ENCODE data around the gene ASB16.

The ASB16 gene

GRCh38 chr17:44122816-44123355 is 47.6 kb upstream of the ASB16 start:
- Histone ChIP-seq H2AFZ (ENCODE audit: low read length) (peak overlapping the region; percentile 95), H4K8ac (ENCODE audit: low read depth, low read length) (no peak overlapping the region), H3K36me3 (replicated peaks in 1 of 2; ENCODE audit: control insufficient read depth in 2 of 2, insufficient read depth in 2 of 2, low read length in 2 of 2) (no peaks in the 10 kb centered on the region), H3K23ac (ENCODE audit: low read depth, low read length, poor library complexity) (peak overlapping the region; percentile 89), H4K91ac (ENCODE audit: low read depth, low read length, poor library complexity) (no peak overlapping the region), H3K9ac (ENCODE audit: low read depth, low read length, poor library complexity) (peak overlapping the region; percentile 95), H3K27ac (replicated peaks; ENCODE audit: low read length) (no peak overlapping the region), H3K4ac (ENCODE audit: low read length) (no peak overlapping the region), H2BK120ac (ENCODE audit: low read depth, low read length) (no peak overlapping the region), H3K18ac (ENCODE audit: low read length) (peak overlapping the region; percentile 97), H2AK5ac (ENCODE audit: low read depth, low read length) (peak overlapping the region; percentile 1), H3K4me3 (ENCODE audit: low read length in 2 of 2) (peak overlapping the region; percentile 89 to 96), H3K14ac (ENCODE audit: low read length) (peak overlapping the region; percentile 82), H3K4me2 (ENCODE audit: insufficient read depth, low read length, poor library complexity, severe bottlenecking) (peak overlapping the region; percentile 94), H3K79me1 (ENCODE audit: low read depth, low read length) (peaks cover 5% of the 10 kb centered on the region), H3K9me3 (replicated peaks in 1 of 2; ENCODE audit: control insufficient read depth in 2 of 2, insufficient read depth in 1 of 2, low read depth in 1 of 2, low read length in 2 of 2) (no peaks in the 10 kb centered on the region), H3K27me3 (ENCODE audit: control insufficient read depth in 3 of 3, insufficient read depth in 3 of 3, low read depth in 1 of 3, low read length in 3 of 3) (no peaks in the 10 kb centered on the region), H2BK15ac (ENCODE audit: low read length) (peak overlapping the region; percentile 0), H2BK12ac (ENCODE audit: low read length) (peak overlapping the region; percentile 84), H2BK5ac (ENCODE audit: low read length) (peak overlapping the region; percentile 93), H3K4me1 (ENCODE audit: control insufficient read depth in 2 of 2, insufficient read depth in 1 of 2, low read depth in 1 of 2, low read length in 2 of 2) (peaks cover 16 to 31% of the 10 kb centered on the region in 2 donors)
- WGBS, 2 donors (ENCODE audit: extremely low coverage in 2 of 2, insufficient read length in 2 of 2, insufficient replicate concordance in 1 of 2) = no CpG with 5 or more reads among the region's 32 CpGs
- DNase-seq (ENCODE audit: low spot score) = no peak

- Histone ChIP-seq H3K79me1 (ENCODE audit: low read depth, low read length) (peaks cover 5% of the 10 kb centered on the region), H4K91ac (ENCODE audit: low read depth, low read length, poor library complexity) (no peak within 1 kb of the TSS), H2BK12ac (ENCODE audit: low read length) (peak within 1 kb of the TSS; percentile 84), H3K27ac (replicated peaks; ENCODE audit: low read length) (peak within 1 kb of the TSS; percentile 86), H3K9me3 (replicated peaks in 1 of 2; ENCODE audit: control insufficient read depth in 2 of 2, insufficient read depth in 1 of 2, low read depth in 1 of 2, low read length in 2 of 2) (no peaks in the 10 kb centered on the region), H3K4ac (ENCODE audit: low read length) (no peak within 1 kb of the TSS), H3K36me3 (replicated peaks in 1 of 2; ENCODE audit: control insufficient read depth in 2 of 2, insufficient read depth in 2 of 2, low read length in 2 of 2) (no peaks in the 10 kb centered on the region), H3K14ac (ENCODE audit: low read length) (peak within 1 kb of the TSS; percentile 82), H3K27me3 (ENCODE audit: control insufficient read depth in 3 of 3, insufficient read depth in 3 of 3, low read depth in 1 of 3, low read length in 3 of 3) (no peaks in the 10 kb centered on the region), H2BK15ac (ENCODE audit: low read length) (peak within 1 kb of the TSS; percentile 0), H2BK5ac (ENCODE audit: low read length) (peak within 1 kb of the TSS; percentile 93), H3K4me1 (ENCODE audit: control insufficient read depth in 2 of 2, insufficient read depth in 1 of 2, low read depth in 1 of 2, low read length in 2 of 2) (peaks cover 16 to 28% of the 10 kb centered on the region in 2 donors), H3K23ac (ENCODE audit: low read depth, low read length, poor library complexity) (peak within 1 kb of the TSS; percentile 89), H3K18ac (ENCODE audit: low read length) (peak within 1 kb of the TSS; percentile 97), H2BK120ac (ENCODE audit: low read depth, low read length) (peak within 1 kb of the TSS; percentile 61), H3K4me2 (ENCODE audit: insufficient read depth, low read length, poor library complexity, severe bottlenecking) (peak within 1 kb of the TSS; percentile 94), H3K4me3 (ENCODE audit: low read length in 2 of 2) (peak within 1 kb of the TSS; percentile 89 to 96), H2AK5ac (ENCODE audit: low read depth, low read length) (peak within 1 kb of the TSS; percentile 1), H3K9ac (ENCODE audit: low read depth, low read length, poor library complexity) (peak within 1 kb of the TSS; percentile 95), H4K8ac (ENCODE audit: low read depth, low read length) (no peak within 1 kb of the TSS), H2AFZ (ENCODE audit: low read length) (peak within 1 kb of the TSS; percentile 100)
- peak; percentile 91 for DNase-seq (ENCODE audit: low spot score)
- no CpG with 5 or more reads among the region's 78 CpGs for WGBS, 2 donors (ENCODE audit: extremely low coverage in 2 of 2, insufficient read length in 2 of 2, insufficient replicate concordance in 1 of 2)
These were observed 47.0 kb upstream of the ASB16 start, which contains the start of gene HDAC5 for GRCh38 chr17:44123356-44124117. HDAC5 (minus strand) TSS chr17:44123641; CDS start chr17:44117515, 6,126 bp downstream.

GRCh38 chr17:44124118-44124438 is 46.4 kb upstream of the ASB16 start:
- Histone ChIP-seq H2AFZ (ENCODE audit: low read length) (peak overlapping the region; percentile 100), H3K36me3 (replicated peaks in 1 of 2; ENCODE audit: control insufficient read depth in 2 of 2, insufficient read depth in 2 of 2, low read length in 2 of 2) (no peaks in the 10 kb centered on the region), H3K23ac (ENCODE audit: low read depth, low read length, poor library complexity) (peak overlapping the region; percentile 89), H4K8ac (ENCODE audit: low read depth, low read length) (no peak overlapping the region), H2BK5ac (ENCODE audit: low read length) (peak overlapping the region; percentile 93), H3K9ac (ENCODE audit: low read depth, low read length, poor library complexity) (no peak overlapping the region), H2BK15ac (ENCODE audit: low read length) (no peak overlapping the region), H3K14ac (ENCODE audit: low read length) (no peak overlapping the region), H3K27me3 (ENCODE audit: control insufficient read depth in 3 of 3, insufficient read depth in 3 of 3, low read depth in 1 of 3, low read length in 3 of 3) (no peaks in the 10 kb centered on the region), H3K18ac (ENCODE audit: low read length) (peak overlapping the region; percentile 95), H4K91ac (ENCODE audit: low read depth, low read length, poor library complexity) (no peak overlapping the region), H2BK12ac (ENCODE audit: low read length) (peak overlapping the region; percentile 73), H3K79me1 (ENCODE audit: low read depth, low read length) (peaks cover 5% of the 10 kb centered on the region), H3K9me3 (replicated peaks in 1 of 2; ENCODE audit: control insufficient read depth in 2 of 2, insufficient read depth in 1 of 2, low read depth in 1 of 2, low read length in 2 of 2) (no peaks in the 10 kb centered on the region), H3K4ac (ENCODE audit: low read length) (no peak overlapping the region), H3K4me2 (ENCODE audit: insufficient read depth, low read length, poor library complexity, severe bottlenecking) (peak overlapping the region; percentile 66), H3K27ac (replicated peaks; ENCODE audit: low read length) (peak overlapping the region; percentile 86), H3K4me3 (ENCODE audit: low read length in 2 of 2) (peak overlapping the region; percentile 79 to 96), H2AK5ac (ENCODE audit: low read depth, low read length) (no peak overlapping the region), H2BK120ac (ENCODE audit: low read depth, low read length) (peak overlapping the region; percentile 61), H3K4me1 (ENCODE audit: control insufficient read depth in 2 of 2, insufficient read depth in 1 of 2, low read depth in 1 of 2, low read length in 2 of 2) (peaks cover 16 to 23% of the 10 kb centered on the region in 2 donors)
- no CpG with 5 or more reads among the region's 8 CpGs for WGBS, 2 donors (ENCODE audit: extremely low coverage in 2 of 2, insufficient read length in 2 of 2, insufficient replicate concordance in 1 of 2)
- no peak for DNase-seq (ENCODE audit: low spot score)

- Histone ChIP-seq H2BK120ac (ENCODE audit: low read depth, low read length) (no peak overlapping the region), H3K9ac (ENCODE audit: low read depth, low read length, poor library complexity) (no peak overlapping the region), H3K36me3 (replicated peaks in 1 of 2; ENCODE audit: control insufficient read depth in 2 of 2, insufficient read depth in 2 of 2, low read length in 2 of 2) (no peaks in the 10 kb centered on the region), H3K4me1 (ENCODE audit: control insufficient read depth in 2 of 2, insufficient read depth in 1 of 2, low read depth in 1 of 2, low read length in 2 of 2) (peaks cover 2 to 6% of the 10 kb centered on the region in 2 donors), H2AK5ac (ENCODE audit: low read depth, low read length) (no peak overlapping the region), H3K27ac (replicated peaks; ENCODE audit: low read length) (no peak overlapping the region), H2BK15ac (ENCODE audit: low read length) (no peak overlapping the region), H3K79me1 (ENCODE audit: low read depth, low read length) (no peaks in the 10 kb centered on the region), H3K27me3 (ENCODE audit: control insufficient read depth in 3 of 3, insufficient read depth in 3 of 3, low read depth in 1 of 3, low read length in 3 of 3) (no peaks in the 10 kb centered on the region), H4K91ac (ENCODE audit: low read depth, low read length, poor library complexity) (no peak overlapping the region), H3K14ac (ENCODE audit: low read length) (no peak overlapping the region), H4K8ac (ENCODE audit: low read depth, low read length) (no peak overlapping the region), H3K4ac (ENCODE audit: low read length) (no peak overlapping the region), H2BK5ac (ENCODE audit: low read length) (no peak overlapping the region), H3K4me3 (ENCODE audit: low read length in 2 of 2) (no peak overlapping the region), H2BK12ac (ENCODE audit: low read length) (no peak overlapping the region), H2AFZ (ENCODE audit: low read length) (no peak overlapping the region), H3K18ac (ENCODE audit: low read length) (no peak overlapping the region), H3K9me3 (replicated peaks in 1 of 2; ENCODE audit: control insufficient read depth in 2 of 2, insufficient read depth in 1 of 2, low read depth in 1 of 2, low read length in 2 of 2) (no peaks in the 10 kb centered on the region), H3K23ac (ENCODE audit: low read depth, low read length, poor library complexity) (no peak overlapping the region), H3K4me2 (ENCODE audit: insufficient read depth, low read length, poor library complexity, severe bottlenecking) (no peak overlapping the region)
- WGBS, 2 donors (ENCODE audit: extremely low coverage in 2 of 2, insufficient read length in 2 of 2, insufficient replicate concordance in 1 of 2) = no CpG with 5 or more reads among the region's 7 CpGs
- DNase-seq (ENCODE audit: low spot score) = no peak
These were observed 42.1 kb upstream of the ASB16 start for GRCh38 chr17:44128383-44128782.

Measured in neuronal stem cell (in vitro differentiated cells).